ENCODE results near the gene GPC3. TPM values are rescaled to one million over a fixed set of nuclear protein-coding genes. Genes with fewer than 3 reads are reported as not detected.

GPC3 gene
- total RNA-seq, 1 donor from 2014 or later: 15.5 TPM

- no peaks in the 10 kb centered on the region for H3K27me3 ChIP-seq
- H3K9me3 ChIP-seq: no peaks in the 10 kb centered on the region
- H3K27ac ChIP-seq: no peak overlapping the region
- H3K4me3 ChIP-seq: no peak overlapping the region
- H3K4me1 ChIP-seq: no peaks in the 10 kb centered on the region
- no peak for DNase-seq (ENCODE audit: extremely low spot score in 2 of 2)
- no peaks in the 10 kb centered on the region for H3K36me3 ChIP-seq
- intact Hi-C loops (cut with DNase I): no loop called here
- TF ChIP-seq POLR2AphosphoS5 (IDR thresholded peaks at IDR 0.05; ENCODE audit: insufficient read depth in 1 of 2, low read depth in 1 of 2) (no peak), CTCF (IDR thresholded peaks at IDR 0.05) (no peak), POLR2A (IDR thresholded peaks at IDR 0.05) (no peak)
Measured at GRCh38 chrX:133786382-133786781, 199.0 kb downstream of the GPC3 start.

DNA sequence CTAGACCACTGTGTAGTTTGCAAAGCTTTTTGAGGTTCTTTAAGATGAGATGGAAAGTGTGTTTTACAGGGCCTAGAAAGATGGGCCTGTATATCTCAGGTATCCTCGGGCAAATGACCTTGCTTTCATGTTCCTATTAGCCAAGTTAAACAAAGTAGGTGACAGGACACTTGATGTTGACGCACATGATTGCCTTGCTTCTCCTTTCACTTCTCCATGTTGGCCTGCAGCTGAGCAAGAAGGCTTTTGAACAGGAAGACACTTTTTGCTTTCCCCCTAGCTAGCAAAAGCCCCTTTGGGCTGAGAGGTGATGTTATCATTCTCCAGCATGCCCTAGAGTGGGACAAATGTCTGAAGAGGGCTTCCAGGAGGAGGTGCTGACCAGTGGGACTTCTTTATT, 202.1 kb downstream of the GPC3 start:
- H3K27me3 ChIP-seq: no peaks in the 10 kb centered on the region
- H3K9me3 ChIP-seq: no peaks in the 10 kb centered on the region

GRCh38 chrX:133781174-133781573, 204.2 kb downstream of the GPC3 start:
- no peaks in the 10 kb centered on the region for H3K9me3 ChIP-seq
- no peak for DNase-seq (ENCODE audit: extremely low spot score in 2 of 2)
- H3K27me3 ChIP-seq: no peaks in the 10 kb centered on the region
- H3K4me3 ChIP-seq: no peak overlapping the region
- no peak overlapping the region for H3K27ac ChIP-seq
- H3K4me1 ChIP-seq: no peaks in the 10 kb centered on the region
- no peaks in the 10 kb centered on the region for H3K36me3 ChIP-seq
- TF ChIP-seq CTCF (IDR thresholded peaks at IDR 0.05) (no peak), POLR2A (IDR thresholded peaks at IDR 0.05) (no peak), POLR2AphosphoS5 (IDR thresholded peaks at IDR 0.05; ENCODE audit: insufficient read depth in 1 of 2, low read depth in 1 of 2) (no peak)
- intact Hi-C loops (cut with DNase I): no loop called here

More for the DNA sequence above, 202.1 kb downstream of the GPC3 start:
- no peak for TF ChIP-seq POLR2AphosphoS5 (IDR thresholded peaks at IDR 0.05; ENCODE audit: insufficient read depth in 1 of 2, low read depth in 1 of 2)
- no peak for TF ChIP-seq POLR2A (IDR thresholded peaks at IDR 0.05)
- no peak for TF ChIP-seq CTCF (IDR thresholded peaks at IDR 0.05)
- no peak for DNase-seq (ENCODE audit: extremely low spot score in 2 of 2)
- Histone ChIP-seq H3K36me3 (no peaks in the 10 kb centered on the region), H3K4me3 (no peak overlapping the region), H3K4me1 (no peaks in the 10 kb centered on the region), H3K27ac (no peak overlapping the region)
- intact Hi-C loops (cut with DNase I): no loop called here

DNA sequence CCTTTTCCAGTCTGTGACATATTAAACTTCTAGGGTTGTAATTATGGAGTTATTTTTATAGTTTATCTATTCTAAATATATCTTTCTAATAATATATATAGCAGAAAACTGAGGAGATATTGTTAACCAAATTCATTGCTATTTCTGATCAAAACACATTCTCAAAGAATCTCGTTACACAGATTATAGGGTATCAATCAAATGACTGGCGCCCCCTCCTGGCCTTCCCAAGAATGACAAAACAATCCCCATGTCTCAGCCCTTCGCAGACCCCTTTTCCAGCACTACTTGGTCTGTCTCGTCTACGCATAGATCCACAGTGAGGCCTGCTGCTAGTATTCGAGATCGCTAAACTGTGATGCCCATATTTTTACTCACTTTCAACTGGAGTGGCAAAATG, 209.3 kb downstream of the GPC3 start:
- Histone ChIP-seq H3K27me3 (no peaks in the 10 kb centered on the region), H3K4me3 (no peak overlapping the region), H3K36me3 (no peaks in the 10 kb centered on the region), H3K9me3 (no peaks in the 10 kb centered on the region), H3K4me1 (no peaks in the 10 kb centered on the region), H3K27ac (no peak overlapping the region)
- intact Hi-C loops (cut with DNase I): no loop called here
- DNase-seq (ENCODE audit: extremely low spot score in 2 of 2): no peak
- no peak for TF ChIP-seq POLR2AphosphoS5 (IDR thresholded peaks at IDR 0.05; ENCODE audit: insufficient read depth in 1 of 2, low read depth in 1 of 2)
- TF ChIP-seq CTCF (IDR thresholded peaks at IDR 0.05): no peak
- TF ChIP-seq POLR2A (IDR thresholded peaks at IDR 0.05): no peak

DNA sequence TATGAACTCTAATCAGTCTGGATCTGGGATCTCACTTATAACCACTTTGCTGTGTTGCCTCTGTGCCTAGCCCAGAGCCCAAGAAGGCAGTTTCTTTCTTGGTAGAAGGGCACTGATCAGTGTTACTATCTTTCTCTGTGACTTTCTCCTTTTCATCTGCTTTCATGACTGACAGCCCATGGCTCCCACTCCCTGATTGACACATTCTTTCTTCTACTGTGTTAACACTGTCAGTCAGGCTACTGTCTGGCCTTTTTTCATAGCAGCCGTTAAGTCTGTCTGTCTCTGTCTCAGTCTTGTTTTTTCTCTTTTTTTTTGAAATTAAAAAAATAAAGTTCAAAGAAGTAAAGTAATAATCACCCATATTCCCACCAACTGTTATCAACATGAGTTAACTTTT, 210.6 kb downstream of the GPC3 start:
- Histone ChIP-seq H3K4me1 (no peaks in the 10 kb centered on the region), H3K36me3 (no peaks in the 10 kb centered on the region), H3K27me3 (no peaks in the 10 kb centered on the region), H3K4me3 (no peak overlapping the region), H3K9me3 (no peaks in the 10 kb centered on the region), H3K27ac (no peak overlapping the region)
- intact Hi-C loops (cut with DNase I): no loop called here
- DNase-seq (ENCODE audit: extremely low spot score in 2 of 2): no peak
- TF ChIP-seq POLR2A (IDR thresholded peaks at IDR 0.05) (no peak), POLR2AphosphoS5 (IDR thresholded peaks at IDR 0.05; ENCODE audit: insufficient read depth in 1 of 2, low read depth in 1 of 2) (no peak)
